ENCODE results near the gene LYRM7. TPM values are rescaled to one million over a fixed set of nuclear protein-coding genes. Genes with fewer than 3 reads are reported as not detected.
"Not testable (repeated sequence)": the region's sequence is repeated elsewhere in the genome, so short reads cannot be mapped to it uniquely, and the experiment has no call there.

LYRM7 gene
- 28.7 TPM for total RNA-seq

- peak; percentile 99 for DNase-seq
Measured at GRCh38 chr5:131170540-131171275, at the start of gene LYRM7. Gene LYRM7 (plus strand): TSS chr5:131170944. CDS start chr5:131171021, 77 bp downstream.

- not testable (repeated sequence) for DNase-seq
Measured at GRCh38 chr5:131127244-131127643, 43.5 kb upstream of the LYRM7 start.

GRCh38 chr5:131129306-131129705, 41.4 kb upstream of the LYRM7 start:
- no peak for DNase-seq

- DNase-seq: not testable (repeated sequence)
Measured at GRCh38 chr5:131133091-131133490, 37.7 kb upstream of the LYRM7 start.

- not testable (repeated sequence) for DNase-seq
Measured at GRCh38 chr5:131138406-131138805, 32.3 kb upstream of the LYRM7 start.

GRCh38 chr5:131139321-131139720, 31.4 kb upstream of the LYRM7 start:
- DNase-seq: no peak

GRCh38 chr5:131142970-131143617, 27.6 kb upstream of the LYRM7 start:
- no peak for DNase-seq

GRCh38 chr5:131147258-131147657, 23.5 kb upstream of the LYRM7 start:
- no peak for DNase-seq

- DNase-seq: peak; percentile 2
Measured at GRCh38 chr5:131148835-131149234, 21.9 kb upstream of the LYRM7 start.

GRCh38 chr5:131150408-131150807, 20.3 kb upstream of the LYRM7 start:
- no peak for DNase-seq

- DNase-seq: no peak
Measured at GRCh38 chr5:131151216-131151615, 19.5 kb upstream of the LYRM7 start.

GRCh38 chr5:131156385-131156784, 14.4 kb upstream of the LYRM7 start:
- no peak for DNase-seq

- DNase-seq: no peak
Measured at GRCh38 chr5:131156957-131157356, 13.8 kb upstream of the LYRM7 start.

- no peak for DNase-seq
Measured at GRCh38 chr5:131160134-131160533, 10.6 kb upstream of the LYRM7 start.

GRCh38 chr5:131163276-131164119, 7.2 kb upstream of the LYRM7 start:
- no peak for DNase-seq

GRCh38 chr5:131164191-131165118, 6.3 kb upstream of the LYRM7 start:
- DNase-seq: peak; percentile 52

GRCh38 chr5:131165119-131165727, 5.5 kb upstream of the LYRM7 start, which contains the start of gene HINT1:
Gene HINT1 (minus strand): TSS chr5:131165256. CDS start chr5:131165205, 51 bp downstream.
- peak; percentile 86 for DNase-seq

GRCh38 chr5:131167615-131168014, 3.1 kb upstream of the LYRM7 start:
- DNase-seq: no peak

GRCh38 chr5:131169810-131170539, 769 bp upstream of the LYRM7 start:
- no peak for DNase-seq

- DNase-seq: no peak
Measured at GRCh38 chr5:131171276-131171810, 599 bp downstream of the LYRM7 start.
